ENCODE data around the gene ZRANB1. TPM values are rescaled to one million over a fixed set of nuclear protein-coding genes. Genes with fewer than 3 reads are reported as not detected.

The ZRANB1 gene
- total and polyA plus RNA-seq, 2 of the 4 experiments (the other 2 are of a cell fraction) = 11.2 to 24.7 TPM

GRCh38 chr10:124935946-124936345, 6.0 kb upstream of the ZRANB1 start:
- H2AFZ ChIP-seq (replicated peaks; ENCODE audit: low read length, poor library complexity) = no peak overlapping the region
- H3K9ac ChIP-seq (ENCODE audit: low read depth, low read length) = no peak overlapping the region
- no peak overlapping the region for H3K4ac ChIP-seq (ENCODE audit: low read depth, low read length)
- dilution Hi-C loops (cut with HindIII; ENCODE audit: low sequenced_read_pairs, unreplicated experiment) = no loop called here
- H4K20me1 ChIP-seq (ENCODE audit: insufficient read depth, low read length) = peaks cover 84% of the 10 kb centered on the region
- 0 out of 4 replicates have a peak overlapping the region, but pooled peaks of 1 of the 2 experiments have one; percentile 48 for H4K8ac ChIP-seq (ENCODE audit: low read depth in 2 of 2, low read length in 2 of 2)
- intact Hi-C loops (cut with micrococcal nuclease) = no loop called here
- H3K4me1 ChIP-seq (ENCODE audit: control insufficient read depth, insufficient read depth, low read length) = peaks cover 8% of the 10 kb centered on the region
- H3K79me1 ChIP-seq (ENCODE audit: low read depth in 1 of 2, low read length in 2 of 2) = peaks cover 14 to 59% of the 10 kb centered on the region in 2 experiments
- H2BK20ac ChIP-seq (ENCODE audit: low read depth, low read length) = no peak overlapping the region
- CTCF ChIA-PET = interaction anchor here (1.1 kb wide), 1 partner anchor 10 kb away, joined by 4 read pairs; no protein-coding TSS in a partner anchor
- H3K14ac ChIP-seq (replicated peaks; ENCODE audit: low read depth, low read length) = 0 out of 2 replicates have a peak overlapping the region, but pooled peaks have one; percentile 1
- H2BK15ac ChIP-seq (ENCODE audit: low read depth, low read length) = no peak overlapping the region
- no peaks in the 10 kb centered on the region for H3K27me3 ChIP-seq (ENCODE audit: control insufficient read depth, insufficient read depth, low read length)
- no peak overlapping the region for H3K27ac ChIP-seq (ENCODE audit: insufficient read depth, low read length)
- H2BK5ac ChIP-seq (ENCODE audit: low read depth, low read length, poor library complexity, severe bottlenecking) = peak overlapping the region; percentile 28
- peak overlapping the region; percentile 51; the same call in 1 of the 2 replicates for H3K4me2 ChIP-seq (ENCODE audit: low read depth, low read length)
- no peak overlapping the region for H3K4me3 ChIP-seq (ENCODE audit: insufficient read depth, low read depth, low read length)
- no peaks in the 10 kb centered on the region for H3K9me3 ChIP-seq (ENCODE audit: control insufficient read depth, insufficient read depth, low read length)
- peaks cover 2% of the 10 kb centered on the region for H3K36me3 ChIP-seq (ENCODE audit: control insufficient read depth, insufficient read depth, low read length)
- H3K18ac ChIP-seq (ENCODE audit: low read depth, low read length) = no peak overlapping the region
- no peak overlapping the region for H4K91ac ChIP-seq (ENCODE audit: insufficient read depth, low read depth, low read length)
- peak; percentile 73 for DNase-seq
- H3K23ac ChIP-seq (ENCODE audit: low read depth, low read length) = no peak overlapping the region
- peak; percentile 8; the same call in 1 of the 2 replicates for TF ChIP-seq CEBPB (IDR thresholded peaks at IDR 0.05; ENCODE audit: low read depth, low read length)
- TF ChIP-seq RFX5 (IDR thresholded peaks at IDR 0.05; ENCODE audit: low read depth, low read length) = no peak
- no CpG with 5 or more reads among the region's 2 CpGs for WGBS, 2 experiments (ENCODE audit: extremely low coverage in 2 of 2, insufficient read length in 1 of 2)
- in situ Hi-C loops (cut with MboI; ENCODE audit: low sequenced_read_pairs) = no loop called here
- H3K9me1 ChIP-seq (ENCODE audit: insufficient read depth, low read length) = peaks cover 8% of the 10 kb centered on the region
- no peak overlapping the region for H3K56ac ChIP-seq (ENCODE audit: extremely low read depth, insufficient read depth, low read length)
- ATAC-seq (ENCODE audit: low read depth) = peak; percentile 51; the same call in 1 of the 2 replicates
- POLR2A ChIA-PET (ENCODE audit: unreplicated experiment) = no interaction called here
- no peak overlapping the region for H2AK5ac ChIP-seq (ENCODE audit: low read depth, low read length)
- H2BK120ac ChIP-seq (ENCODE audit: low read depth, low read length) = no peak overlapping the region
- H4K5ac ChIP-seq (ENCODE audit: low read depth, low read length) = no peak overlapping the region
- H2AK9ac ChIP-seq (replicated peaks; ENCODE audit: low read depth, low read length, poor library complexity) = no peak overlapping the region
- BruUV-seq (replicated peaks) = no TSS peak

Measured in IMR-90 (cell line).